IPS-NIHi11 (cell line): ENCODE results near the gene NONO.
"Not testable (repeated sequence)": the region's sequence is repeated elsewhere in the genome, so short reads cannot be mapped to it uniquely, and the experiment has no call there.

ENCODE experiments used
- DNase-seq: peaks from one replicate; pipeline ENCODE4 v3.0.0; 2012; ENCODE audit warnings: mixed read lengths, low spot score

The NONO gene

GRCh38 chrX:71285929-71286328 is 2.5 kb downstream of the NONO start:
- DNase-seq = no peak

DNA sequence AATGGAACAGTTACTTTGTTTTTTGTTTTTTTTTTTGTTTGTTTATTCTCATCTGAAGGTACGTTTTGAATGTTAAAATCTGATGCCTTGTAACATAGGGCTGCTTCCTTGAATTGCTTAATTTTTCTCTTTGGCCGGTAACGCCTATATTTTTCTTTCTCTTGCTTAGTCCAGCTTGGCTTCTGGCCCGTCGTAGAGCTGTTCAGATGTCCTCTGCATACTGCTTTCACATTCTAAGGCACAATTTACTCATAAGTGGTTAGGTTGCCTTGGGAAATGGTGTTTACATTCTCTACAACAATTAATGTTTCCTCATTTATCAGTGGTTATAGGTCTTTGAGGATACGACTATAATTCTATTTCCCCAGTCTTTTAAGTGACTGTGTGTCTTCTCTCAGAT is 7.9 kb downstream of the NONO start:
- DNase-seq = no peak

- DNase-seq = no peak
Observed at GRCh38 chrX:71292669-71293365, 9.4 kb downstream of the NONO start.

GRCh38 chrX:71296806-71297205 is 13.4 kb downstream of the NONO start:
- no peak for DNase-seq

- no peak for DNase-seq
Observed at GRCh38 chrX:71298119-71298518, 14.7 kb downstream of the NONO start.

GRCh38 chrX:71300064-71300463 is 16.6 kb downstream of the NONO start:
- not testable (repeated sequence) for DNase-seq

- not testable (repeated sequence) for DNase-seq
Observed at GRCh38 chrX:71300495-71300894, 17.1 kb downstream of the NONO start.

DNA sequence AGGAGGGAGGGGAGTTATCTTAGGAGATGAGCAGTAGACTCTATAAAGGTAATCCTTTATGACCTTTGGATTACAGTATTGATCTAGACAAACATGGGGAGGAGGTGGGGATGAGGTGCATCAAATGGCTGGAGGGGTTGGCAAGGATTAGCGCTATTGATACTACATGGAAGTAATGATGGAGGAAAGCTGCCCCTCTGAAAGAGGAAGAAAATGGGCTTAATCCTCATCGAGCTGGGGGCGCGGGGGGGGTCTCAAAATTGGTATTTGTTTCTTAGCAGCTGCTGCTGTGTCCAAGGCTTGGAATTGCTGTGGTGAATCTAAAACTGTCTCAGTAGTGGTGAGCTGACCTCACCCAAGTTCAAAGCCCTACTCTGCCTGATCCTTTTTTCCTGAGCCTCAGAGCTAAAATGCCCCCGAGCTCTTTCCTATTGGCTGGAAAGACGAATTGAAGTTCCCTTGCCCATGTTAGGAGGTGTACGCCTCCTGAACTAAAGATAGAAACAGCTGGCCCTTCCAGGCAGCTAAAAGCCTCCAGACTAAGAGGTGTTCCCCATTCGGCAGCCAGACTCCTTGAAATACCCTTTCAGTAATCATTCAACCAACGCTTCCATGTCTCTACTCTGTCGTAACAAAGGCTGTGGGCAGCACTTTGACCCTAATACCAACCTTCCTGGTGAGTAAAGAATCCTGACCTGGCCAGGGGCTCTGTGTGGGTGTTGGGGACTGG is 17.9 kb downstream of the NONO start, which contains the start of gene ITGB1BP2:
Gene ITGB1BP2 (plus strand): TSS at position 556 of the 730 bp plus-strand sequence. CDS start 57 bp downstream, at position 613.
- DNase-seq = no peak

- no peak for DNase-seq
Observed at GRCh38 chrX:71302461-71303213, 19.2 kb downstream of the NONO start.

DNA sequence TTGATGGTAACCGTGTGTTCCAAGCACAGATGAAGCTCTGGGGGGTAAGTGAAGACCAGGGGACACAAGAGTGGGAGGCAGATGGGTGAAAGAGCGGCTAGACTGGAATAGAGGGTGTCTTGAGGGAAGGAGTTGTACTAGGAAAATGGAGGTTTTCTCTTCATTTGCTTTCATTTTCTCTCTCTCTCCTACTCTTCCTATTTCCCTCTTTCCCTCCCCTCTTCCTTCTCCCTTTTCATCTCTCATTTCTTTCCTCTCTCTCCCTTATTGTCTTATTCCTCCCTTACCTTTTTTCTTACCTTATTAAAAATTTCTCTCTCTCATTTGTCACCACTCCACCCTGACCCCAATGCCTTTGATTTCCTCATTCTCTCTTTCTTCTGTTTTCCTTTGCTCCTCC is 21.1 kb downstream of the NONO start:
- no peak for DNase-seq

DNA sequence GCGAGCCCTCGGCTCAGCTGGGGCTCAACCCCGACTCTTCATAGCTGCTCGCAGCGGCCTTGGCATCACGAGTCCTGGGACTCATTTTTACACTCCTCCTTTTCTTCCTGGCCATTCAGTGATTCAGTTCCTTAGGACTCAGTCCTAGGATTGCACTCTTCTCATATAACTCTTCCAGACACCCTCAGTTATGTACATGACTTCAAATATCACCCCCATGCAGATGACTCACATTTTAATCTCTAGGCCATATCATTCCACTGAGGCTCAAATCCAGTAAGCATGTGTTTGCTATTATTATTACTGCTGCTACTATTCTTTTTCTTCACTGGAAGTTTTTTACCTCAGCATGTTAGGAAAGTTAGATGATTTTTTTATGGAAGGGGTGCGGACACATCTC is 32.5 kb downstream of the NONO start:
- no peak for DNase-seq

- not testable (repeated sequence) for DNase-seq
Observed at GRCh38 chrX:71316959-71317358, 33.5 kb downstream of the NONO start.

DNA sequence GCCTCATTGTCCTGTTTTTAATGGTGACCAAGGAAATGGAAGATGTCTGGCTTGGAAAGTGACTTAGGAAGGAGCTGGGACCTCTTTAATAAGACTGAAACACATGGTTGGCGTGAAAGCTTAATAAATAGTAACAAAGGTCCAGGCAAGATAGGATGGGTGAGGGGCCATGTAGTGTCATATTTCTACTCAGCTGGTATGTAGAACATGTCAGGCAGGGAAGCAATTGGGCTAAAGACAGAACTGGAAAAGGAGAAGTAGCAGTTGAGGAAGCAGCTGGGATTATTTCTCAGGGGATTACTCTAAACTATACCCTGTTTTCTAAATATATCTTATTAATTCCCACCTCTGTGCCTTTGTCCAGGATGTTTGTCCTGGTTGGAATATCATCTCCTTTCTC is 36.7 kb downstream of the NONO start:
- DNase-seq = no peak

GRCh38 chrX:71321731-71322130 is 38.3 kb downstream of the NONO start:
- DNase-seq = no peak

DNA sequence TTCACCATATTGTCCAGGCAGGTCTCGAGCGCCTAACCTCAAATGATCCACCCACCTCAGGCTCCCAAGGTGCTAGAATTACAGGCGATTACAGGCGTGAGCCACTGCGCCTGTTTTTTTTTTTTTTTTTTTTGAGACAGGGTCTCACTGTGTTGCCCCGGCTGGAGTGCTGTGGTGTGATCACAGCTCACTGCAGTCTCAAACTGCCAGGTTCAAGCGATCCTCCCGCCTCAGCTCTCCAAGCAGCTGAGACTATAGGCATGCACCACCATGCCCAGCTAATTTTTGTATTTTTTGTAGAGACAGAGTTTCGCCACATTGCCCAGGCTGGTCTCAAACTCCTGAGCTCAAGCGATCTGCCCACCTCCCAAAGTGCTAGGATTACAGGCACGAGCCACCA is 41.0 kb downstream of the NONO start:
- DNase-seq = not testable (repeated sequence)

GRCh38 chrX:71326394-71326793 is 43.0 kb downstream of the NONO start:
- DNase-seq = no peak

- DNase-seq = not testable (repeated sequence)
Observed at GRCh38 chrX:71349151-71349665, 65.8 kb downstream of the NONO start.

GRCh38 chrX:71349867-71350266 is 66.4 kb downstream of the NONO start:
- not testable (repeated sequence) for DNase-seq
